ENCODE data around the gene PRKG1. TPM values are rescaled to one million over a fixed set of nuclear protein-coding genes. Genes with fewer than 3 reads are reported as not detected.
"Not testable (repeated sequence)": the region's sequence is repeated elsewhere in the genome, so short reads cannot be mapped to it uniquely, and the experiment has no call there.

The PRKG1 gene
- total and polyA plus RNA-seq, 2 of the 8 experiments (the other 6 are each of a cell fraction or from before 2014, with no cell fraction given), result 4.2 to 15.2 TPM

DNA sequence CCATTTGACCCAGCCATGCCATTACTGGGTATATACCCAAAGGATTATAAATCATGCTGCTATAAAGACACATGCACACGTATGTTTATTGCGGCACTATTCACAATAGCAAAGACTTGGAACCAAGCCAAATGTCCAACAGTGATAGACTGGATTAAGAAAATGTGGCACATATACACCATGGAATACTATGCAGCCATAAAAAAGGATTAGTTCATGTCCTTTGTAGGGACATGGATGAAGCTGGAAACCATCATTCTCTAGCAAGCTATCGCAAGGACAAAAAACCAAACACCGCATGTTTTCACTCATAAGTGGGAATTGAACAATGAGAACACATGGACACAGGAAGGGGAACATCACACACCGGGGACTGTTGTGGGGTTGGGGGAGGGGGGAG is 138.7 kb downstream of the PRKG1 start:
- H2BK20ac ChIP-seq (ENCODE audit: low read length); FAIRE-seq; H3K56ac ChIP-seq (replicated peaks; ENCODE audit: insufficient read length, low read depth, low read length); H2BK5ac ChIP-seq (ENCODE audit: low read depth, low read length); H4K5ac ChIP-seq (ENCODE audit: insufficient read length, low read depth, low read length); H3K4me2 ChIP-seq (ENCODE audit: insufficient read depth in 1 of 2, low read depth in 2 of 2, low read length in 2 of 2); H3K18ac ChIP-seq (ENCODE audit: extremely low read depth, low read length); H3K4ac ChIP-seq (replicated peaks; ENCODE audit: insufficient read length, low read depth, low read length); H3K9me3 ChIP-seq (ENCODE audit: insufficient read depth in 2 of 2, low read depth in 1 of 2, low read length in 1 of 2); CTCF ChIA-PET (ENCODE audit: partially characterized antibody); H2BK120ac ChIP-seq (replicated peaks; ENCODE audit: low read depth, low read length); H3K23ac ChIP-seq (ENCODE audit: insufficient read length); H2BK12ac ChIP-seq (ENCODE audit: low read depth, low read length); H3K4me1 ChIP-seq (replicated peaks in 1 of 4; ENCODE audit: control insufficient read depth in 3 of 4, insufficient read depth in 4 of 4, low read length in 3 of 4); H4K91ac ChIP-seq (replicated peaks; ENCODE audit: insufficient read length, low read length); H2BK15ac ChIP-seq (ENCODE audit: low read length); DNase-seq (ENCODE audit: low read depth in 1 of 2, low spot score in 2 of 2); H3K27me3 ChIP-seq (replicated peaks in 1 of 4; ENCODE audit: control insufficient read depth in 3 of 4, extremely low read depth in 1 of 4, insufficient read depth in 3 of 4, low read length in 3 of 4); H3K23me2 ChIP-seq (ENCODE audit: low read depth, low read length); H3K79me1 ChIP-seq (ENCODE audit: low read depth, low read length); H3K36me3 ChIP-seq (ENCODE audit: control insufficient read depth in 2 of 4, insufficient read depth in 4 of 4, low read length in 3 of 4); POLR2A ChIA-PET (ENCODE audit: partially characterized antibody); H3K79me2 ChIP-seq (ENCODE audit: control insufficient read depth in 1 of 2, insufficient read depth in 2 of 2, low read length in 2 of 2); H3K27ac ChIP-seq (ENCODE audit: low read depth, low read length); H2AFZ ChIP-seq (ENCODE audit: low read length); H3K14ac ChIP-seq (ENCODE audit: insufficient read length); H3K4me3 ChIP-seq (ENCODE audit: extremely low read depth in 1 of 4, insufficient read depth in 2 of 4, low read depth in 3 of 4, low read length in 4 of 4); H4K20me1 ChIP-seq (replicated peaks in 1 of 2; ENCODE audit: control insufficient read depth in 1 of 2, insufficient read depth in 2 of 2, low read length in 2 of 2); H4K8ac ChIP-seq (ENCODE audit: extremely low read depth, insufficient read depth, low read length); H3K9ac ChIP-seq (replicated peaks in 1 of 4; ENCODE audit: extremely low read depth in 1 of 4, low read depth in 3 of 4, low read length in 3 of 4); H2AK5ac ChIP-seq (ENCODE audit: low read depth, low read length): not testable (repeated sequence)
- 100% methylated on average over 2 of the region's 5 CpGs; no CpG with 5 or more reads in 1 of the 2 experiments for WGBS, 2 experiments (ENCODE audit: extremely low coverage in 1 of 2, insufficient coverage in 1 of 2, insufficient read length in 1 of 2, insufficient replicate concordance in 2 of 2, low coverage in 1 of 2, low lambda C conversion rate in 2 of 2, missing lambda C conversion rate in 1 of 2)

Measured in H1 (cell line).